Tibial artery (tissue), 4 donors: Measurements from ENCODE around the gene PLEKHA5.

Source experiments
- DNase-seq, 2 donors: peaks; one replicate each; pipeline ENCODE4 v3.0.0-alpha.2; 2019
- H3K27ac ChIP-seq, 2 donors: fragments of 200-600 bp; sonication (generic) in 1 of 2; 1 replicate in 1 of 2; 2 replicates in 1 of 2; pipeline ENCODE4 v1.5.1; 2018 to 2019; ENCODE audit warnings: mild to moderate bottlenecking in 1 of 2
- H3K27me3 ChIP-seq, 2 donors: fragments of 200-600 bp; sonication (generic) in 1 of 2; one replicate each; pipeline versions ENCODE4 v1.5.1 to v1.6.0; 2016 to 2019
- H3K36me3 ChIP-seq, 3 donors: fragments of 200-600 bp; sonication (generic) in 2 of 3; one replicate each; pipeline ENCODE4 v1.5.1; 2016 to 2019; ENCODE audit warnings: mild to moderate bottlenecking in 2 of 3
- H3K4me1 ChIP-seq, 4 donors: fragments of 200-600 bp; sonication (generic) in 2 of 4; 1 replicate in 3 of 4; 2 replicates in 1 of 4; pipeline ENCODE4 v1.5.1; 2016 to 2019
- H3K4me3 ChIP-seq, 2 donors: fragments of 200-600 bp; sonication (generic) in 1 of 2; 1 replicate in 1 of 2; 2 replicates in 1 of 2; pipeline ENCODE4 v1.5.1; 2018 to 2019; ENCODE audit warnings: mild to moderate bottlenecking in 2 of 2
- H3K9me3 ChIP-seq, 3 donors: fragments of 200-600 bp; sonication (generic) in 1 of 3; one replicate each; pipeline ENCODE4 v1.5.1; 2016 to 2019
- intact Hi-C: fragments of 100-400 bp; cut with DNase I; formaldehyde crosslinking; loops from one replicate; pipeline ENCODE4 v1.15.0; 2023; ENCODE audit warnings: low total_unique reads
- TF ChIP-seq, protein P1 (sequence below), 2 experiments: fragments of 200-600 bp in 1 of 2; fragments of 450-650 bp in 1 of 2; IDR thresholded peaks; one replicate each; pipeline ENCODE4 v1.5.1; 2017 to 2019; ENCODE audit warnings: antibody characterized with exemption in 2 of 2, mild to moderate bottlenecking in 1 of 2, moderate library complexity in 1 of 2

The PLEKHA5 gene

DNA sequence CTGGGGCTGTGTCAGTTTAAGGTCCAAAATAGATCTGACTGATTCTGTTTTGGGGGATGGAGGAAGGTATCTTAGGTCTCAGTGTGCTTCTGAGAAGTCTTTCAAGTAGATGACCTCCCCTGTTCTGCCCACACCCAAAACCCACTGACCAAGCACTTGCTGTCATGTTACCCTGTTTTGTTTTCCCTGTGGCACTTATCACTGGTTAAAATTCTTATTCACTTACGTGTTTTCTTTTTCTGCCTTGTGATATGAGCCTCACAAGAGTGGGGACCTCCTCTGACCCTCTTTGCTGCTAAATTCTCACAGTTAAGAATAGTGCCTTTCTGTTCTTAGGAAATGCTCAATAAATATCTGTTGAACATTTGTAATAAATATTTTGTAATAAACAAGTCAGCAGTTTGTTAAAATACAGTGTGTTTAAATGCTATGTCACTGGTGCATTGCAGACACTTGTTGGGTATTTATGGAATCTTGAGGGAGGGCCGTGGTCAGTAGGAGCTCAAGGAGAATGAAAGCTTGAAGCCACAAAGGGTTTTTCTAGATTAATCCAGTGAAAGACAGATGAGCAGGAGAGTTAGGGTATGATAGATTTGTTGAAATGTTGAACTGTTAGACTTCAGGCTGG lies 20.9 kb downstream of the PLEKHA5 start:
- no peaks in the 10 kb centered on the region for H3K36me3 ChIP-seq
- H3K4me3 ChIP-seq = no peak overlapping the region
- H3K27me3 ChIP-seq = no peaks in the 10 kb centered on the region
- no peak overlapping the region for H3K27ac ChIP-seq
- TF ChIP-seq, protein P1, sequence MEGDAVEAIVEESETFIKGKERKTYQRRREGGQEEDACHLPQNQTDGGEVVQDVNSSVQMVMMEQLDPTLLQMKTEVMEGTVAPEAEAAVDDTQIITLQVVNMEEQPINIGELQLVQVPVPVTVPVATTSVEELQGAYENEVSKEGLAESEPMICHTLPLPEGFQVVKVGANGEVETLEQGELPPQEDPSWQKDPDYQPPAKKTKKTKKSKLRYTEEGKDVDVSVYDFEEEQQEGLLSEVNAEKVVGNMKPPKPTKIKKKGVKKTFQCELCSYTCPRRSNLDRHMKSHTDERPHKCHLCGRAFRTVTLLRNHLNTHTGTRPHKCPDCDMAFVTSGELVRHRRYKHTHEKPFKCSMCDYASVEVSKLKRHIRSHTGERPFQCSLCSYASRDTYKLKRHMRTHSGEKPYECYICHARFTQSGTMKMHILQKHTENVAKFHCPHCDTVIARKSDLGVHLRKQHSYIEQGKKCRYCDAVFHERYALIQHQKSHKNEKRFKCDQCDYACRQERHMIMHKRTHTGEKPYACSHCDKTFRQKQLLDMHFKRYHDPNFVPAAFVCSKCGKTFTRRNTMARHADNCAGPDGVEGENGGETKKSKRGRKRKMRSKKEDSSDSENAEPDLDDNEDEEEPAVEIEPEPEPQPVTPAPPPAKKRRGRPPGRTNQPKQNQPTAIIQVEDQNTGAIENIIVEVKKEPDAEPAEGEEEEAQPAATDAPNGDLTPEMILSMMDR (IDR thresholded peaks at IDR 0.05) = no peak
- H3K9me3 ChIP-seq = no peaks in the 10 kb centered on the region
- peaks cover 0 to 12% (median 2%) of the 10 kb centered on the region in 4 donors for H3K4me1 ChIP-seq
- intact Hi-C loops = no loop called here
- no peak for DNase-seq

DNA sequence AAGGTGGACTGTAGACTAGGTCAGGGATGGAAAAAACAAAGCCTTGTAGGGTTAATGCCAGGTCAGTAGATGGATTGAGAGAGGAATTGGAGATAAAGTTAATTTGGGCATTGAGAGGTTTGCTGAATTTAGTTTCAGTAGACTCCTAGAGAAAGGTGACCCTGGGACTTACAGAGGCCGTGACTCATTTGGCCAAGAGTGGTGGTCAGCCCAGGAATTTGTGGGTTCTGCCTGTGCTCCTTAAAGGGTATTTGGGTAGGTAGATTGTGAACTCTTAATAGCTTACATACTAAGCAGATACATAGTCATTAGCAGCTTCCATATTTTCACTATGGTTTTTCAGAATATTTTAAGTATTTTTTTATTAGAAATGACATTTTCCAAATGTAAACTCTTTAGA lies 21.8 kb downstream of the PLEKHA5 start:
- TF ChIP-seq, protein P1 (IDR thresholded peaks at IDR 0.05) = no peak
- intact Hi-C loops = no loop called here
- Histone ChIP-seq H3K27me3 (no peaks in the 10 kb centered on the region), H3K9me3 (no peaks in the 10 kb centered on the region), H3K36me3 (no peaks in the 10 kb centered on the region), H3K4me1 (peaks cover 0 to 15% (median 2%) of the 10 kb centered on the region in 4 donors), H3K4me3 (no peak overlapping the region), H3K27ac (no peak overlapping the region)
- DNase-seq = no peak

DNA sequence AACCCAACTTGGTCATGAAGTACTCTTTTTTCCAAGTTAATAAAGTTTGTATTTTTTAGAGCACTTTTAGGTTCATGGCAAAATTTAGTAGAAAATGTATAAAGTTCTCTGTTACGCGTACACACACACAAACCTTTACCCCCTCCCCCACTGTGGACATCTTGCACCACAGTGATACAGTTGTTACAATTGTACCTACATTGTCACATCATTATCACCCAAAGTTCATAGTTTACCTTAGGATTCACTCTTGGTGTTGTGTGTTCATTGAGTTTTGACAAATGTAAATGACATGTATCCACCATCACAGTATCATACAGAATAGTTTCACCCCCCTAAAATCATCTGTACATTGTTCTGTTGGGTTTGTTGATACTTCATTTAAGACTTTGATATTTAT lies 23.9 kb downstream of the PLEKHA5 start:
- no peak overlapping the region for H3K27ac ChIP-seq
- no peak overlapping the region for H3K4me3 ChIP-seq
- TF ChIP-seq, protein P1 (IDR thresholded peaks at IDR 0.05) = no peak
- H3K9me3 ChIP-seq = no peaks in the 10 kb centered on the region
- H3K36me3 ChIP-seq = no peaks in the 10 kb centered on the region
- DNase-seq = no peak
- no peaks in the 10 kb centered on the region for H3K27me3 ChIP-seq
- intact Hi-C loops = no loop called here
- H3K4me1 ChIP-seq = peaks cover 0 to 18% (median 3%) of the 10 kb centered on the region in 4 donors

DNA sequence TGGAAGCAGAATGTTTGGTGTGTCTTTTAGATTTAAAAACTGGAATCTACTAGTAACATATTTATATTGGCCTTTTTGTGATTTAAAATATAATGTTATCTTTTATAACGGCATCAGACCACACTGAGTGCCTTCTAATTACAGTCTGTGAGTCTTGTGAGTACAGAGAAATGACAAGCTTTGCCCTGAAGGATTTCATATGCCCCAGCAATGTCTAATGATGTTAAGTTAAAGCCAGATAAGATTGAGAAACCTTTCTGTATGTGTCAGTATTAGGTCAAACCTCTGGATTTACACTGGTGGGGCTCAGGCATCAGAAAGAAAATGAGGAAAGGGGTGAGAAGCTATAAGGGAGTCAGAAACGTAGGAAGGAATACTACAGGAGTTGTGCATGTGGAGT lies 25.2 kb downstream of the PLEKHA5 start:
- no peaks in the 10 kb centered on the region for H3K36me3 ChIP-seq
- DNase-seq = no peak
- H3K4me1 ChIP-seq = peaks cover 0 to 24% (median 3%) of the 10 kb centered on the region in 4 donors
- intact Hi-C loops = no loop called here
- no peaks in the 10 kb centered on the region for H3K27me3 ChIP-seq
- no peak overlapping the region for H3K27ac ChIP-seq
- no peak overlapping the region for H3K4me3 ChIP-seq
- no peaks in the 10 kb centered on the region for H3K9me3 ChIP-seq
- TF ChIP-seq, protein P1 (IDR thresholded peaks at IDR 0.05) = no peak

DNA sequence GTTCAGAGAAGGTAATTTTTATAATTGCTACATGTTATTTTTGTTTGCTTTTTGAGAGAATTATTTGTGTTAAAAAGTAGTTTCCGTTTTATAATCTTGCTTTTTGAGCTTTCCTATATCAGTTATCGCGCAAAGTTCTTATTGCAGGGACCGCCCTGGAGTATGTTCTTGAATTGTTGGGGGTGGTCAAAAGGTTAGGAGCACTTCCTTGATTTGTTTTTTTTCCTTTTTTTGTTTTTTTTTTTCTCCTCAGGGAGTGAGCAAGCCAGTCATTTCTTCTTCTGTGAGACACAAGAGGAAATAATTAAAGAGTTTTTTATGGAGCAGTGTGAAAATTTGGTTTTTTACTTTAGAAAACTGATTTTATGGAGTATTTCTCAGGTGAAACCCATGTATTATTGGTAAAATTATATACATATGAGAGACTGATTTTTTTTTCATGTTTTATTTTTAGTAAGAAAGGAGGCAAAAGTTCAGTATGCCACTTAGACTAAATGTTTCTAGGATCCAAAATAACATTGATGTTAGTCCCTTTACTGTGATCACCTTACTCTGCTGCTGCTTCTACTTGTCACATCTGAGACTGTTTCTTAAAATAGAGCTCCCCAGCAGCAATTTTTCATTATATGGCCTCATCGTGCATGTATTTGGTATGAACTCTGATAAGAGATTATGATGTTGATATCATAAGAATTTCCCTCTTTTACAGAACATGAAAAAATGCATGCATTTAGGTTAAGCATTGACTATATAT lies 26.6 kb downstream of the PLEKHA5 start:
- Histone ChIP-seq H3K4me3 (no peak overlapping the region), H3K36me3 (no peaks in the 10 kb centered on the region), H3K4me1 (peaks cover 0 to 12% (median 2%) of the 10 kb centered on the region in 4 donors), H3K27ac (no peak overlapping the region), H3K27me3 (no peaks in the 10 kb centered on the region), H3K9me3 (no peaks in the 10 kb centered on the region)
- intact Hi-C loops = no loop called here
- no peak for DNase-seq
- TF ChIP-seq, protein P1 (IDR thresholded peaks at IDR 0.05) = no peak
